Tibial nerve (tissue), 4 donors: Measurements from ENCODE around the gene FADS1. TPM values are rescaled to one million over a fixed set of nuclear protein-coding genes. Genes with fewer than 3 reads are reported as not detected.

Experiments used
- DNase-seq, 2 donors: peaks; one replicate each; pipeline ENCODE4 v3.0.0-alpha.2; 2019; ENCODE audit warnings: low spot score in 2 of 2
- H3K27ac ChIP-seq, 4 donors: fragments of 200-600 bp; sonication (generic) in 3 of 4; one replicate each; pipeline ENCODE4 v1.5.1; 2017 to 2019; ENCODE audit warnings: mild to moderate bottlenecking in 1 of 4
- H3K27me3 ChIP-seq, 2 donors: fragments of 200-600 bp; sonication (generic) in 1 of 2; one replicate each; pipeline versions ENCODE4 v1.5.1 to v1.6.0; 2017 to 2019
- H3K36me3 ChIP-seq, 3 donors: fragments of 200-600 bp; sonication (generic); one replicate each; pipeline ENCODE4 v1.5.1; 2018 to 2019
- H3K4me1 ChIP-seq, 4 donors: fragments of 200-600 bp; sonication (generic) in 3 of 4; one replicate each; pipeline ENCODE4 v1.5.1; 2017 to 2019
- H3K4me3 ChIP-seq, 4 donors: fragments of 200-600 bp; sonication (generic) in 3 of 4; one replicate each; pipeline ENCODE4 v1.5.1; 2017 to 2019; ENCODE audit warnings: mild to moderate bottlenecking in 1 of 4, moderate library complexity in 1 of 4
- H3K9me3 ChIP-seq, 4 donors: fragments of 200-600 bp; sonication (generic) in 3 of 4; one replicate each; pipeline ENCODE4 v1.5.1; 2017 to 2019
- CTCF ChIP-seq, 5 experiments: fragments of 200-600 bp in 3 of 5; fragments of 450-650 bp in 2 of 5; sonication (generic) in 3 of 5; IDR thresholded peaks; one replicate each; pipeline ENCODE4 v1.5.1; 2016 to 2019; ENCODE audit warnings: antibody characterized with exemption in 5 of 5, mild to moderate bottlenecking in 3 of 5, moderate library complexity in 2 of 5
- EP300 ChIP-seq, 2 donors: sonication (generic); formaldehyde crosslinking; IDR thresholded peaks; one replicate each; pipeline ENCODE4 v1.6.1; 2017; ENCODE audit warnings: antibody characterized with exemption in 2 of 2, mild to moderate bottlenecking in 1 of 2
- POLR2A ChIP-seq, 2 donors: fragments of 450-650 bp; IDR thresholded peaks; one replicate each; pipeline ENCODE4 v1.6.1; 2017; ENCODE audit warnings: antibody characterized with exemption in 2 of 2, mild to moderate bottlenecking in 2 of 2, moderate library complexity in 2 of 2
- WGBS, 2 donors: methylation state at CpG; one replicate each; pipeline ENCODE4 v1.1.5; 2018; 5-methylcytosine and 5-hydroxymethylcytosine counted together
- total RNA-seq, 4 donors: library from RNA; depleted of rRNA; stranded (reverse); fragments of >200 nt; gene quantifications; one replicate each; pipeline ENCODE4 v1.1.0, GENCODE V29; 2016

Gene FADS1
- total RNA-seq, 4 donors from 2014 or later, result 33.7 to 61.6 (median 47.0) TPM

DNA sequence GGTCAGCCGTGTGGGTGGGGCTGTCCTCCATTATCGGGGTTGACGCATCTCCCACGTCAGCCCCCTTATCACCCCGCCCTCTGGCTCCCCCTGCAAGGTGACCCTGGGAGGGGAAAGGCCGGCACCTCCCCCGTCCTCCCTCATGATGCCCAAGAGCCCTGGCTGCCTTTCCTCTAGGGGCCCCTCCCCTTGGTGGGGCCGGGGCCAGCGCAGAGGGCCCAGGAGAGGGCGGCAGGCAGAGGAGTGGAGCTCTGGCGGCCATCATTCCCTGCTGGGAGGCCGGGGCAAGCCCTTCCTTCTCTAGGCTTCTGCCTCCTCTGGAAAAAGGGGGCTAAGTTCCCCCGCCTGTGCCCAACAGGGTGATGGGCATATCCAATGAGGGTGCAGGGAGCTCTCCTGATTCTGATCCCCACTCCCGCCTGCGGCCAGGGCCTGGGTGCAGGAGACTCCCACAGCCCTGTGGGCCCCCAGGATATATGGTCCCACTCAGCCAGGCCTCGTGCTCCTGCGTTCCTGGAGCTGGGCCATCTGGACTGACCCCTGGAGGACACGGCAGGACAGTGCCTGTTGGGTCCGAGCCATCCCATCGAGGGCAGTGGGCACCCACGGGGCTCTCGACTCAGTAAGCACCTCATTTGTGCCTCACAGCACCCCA lies 52.1 kb downstream of the FADS1 start:
- Histone ChIP-seq H3K4me1 (peaks cover 0 to 14% (median 0%) of the 10 kb centered on the region in 4 donors), H3K27ac (no peak overlapping the region), H3K4me3 (no peak overlapping the region), H3K36me3 (no peaks in the 10 kb centered on the region), H3K9me3 (no peaks in the 10 kb centered on the region), H3K27me3 (no peaks in the 10 kb centered on the region)
- TF ChIP-seq CTCF (IDR thresholded peaks at IDR 0.05) (no peak), POLR2A (IDR thresholded peaks at IDR 0.05) (no peak), EP300 (IDR thresholded peaks at IDR 0.05) (no peak)
- no peak for DNase-seq
- 33 to 57% methylated on average over 4 to 16 of the region's 22 CpGs for WGBS, 2 donors

DNA sequence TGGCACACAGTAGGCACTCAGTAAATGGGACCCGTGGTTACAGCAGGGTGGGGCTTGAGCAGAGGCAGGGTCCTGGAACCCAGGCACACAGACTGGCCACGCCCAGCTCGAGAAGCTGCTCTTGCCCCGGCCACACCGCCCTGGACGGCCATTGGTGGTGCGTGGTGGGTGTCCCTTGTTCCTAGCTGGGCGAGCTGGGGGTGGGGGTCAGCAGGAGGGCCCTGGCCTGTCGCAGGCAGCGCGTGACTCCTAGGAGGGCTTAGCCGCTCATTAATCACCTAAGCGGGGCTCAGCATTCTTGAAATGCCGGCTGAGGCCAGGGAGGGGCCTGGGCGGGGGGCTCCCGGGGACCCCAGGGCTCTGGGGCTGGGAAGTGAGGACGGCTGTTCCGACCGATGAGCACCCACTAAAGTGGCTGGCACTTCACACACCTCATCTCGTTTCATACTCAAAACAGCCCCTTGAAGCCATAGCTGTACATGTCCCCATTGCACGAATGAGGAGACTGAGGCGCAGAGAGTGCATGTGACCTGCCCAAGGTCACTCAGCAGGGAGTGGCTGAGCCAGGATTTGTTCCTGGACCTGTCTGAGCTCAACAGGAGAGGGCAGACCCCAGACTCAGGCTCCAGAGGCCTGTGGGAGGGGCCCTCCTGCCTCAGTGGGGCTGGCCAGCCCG lies 52.7 kb downstream of the FADS1 start:
- Histone ChIP-seq H3K9me3 (no peaks in the 10 kb centered on the region), H3K4me1 (peaks cover 0 to 7% (median 0%) of the 10 kb centered on the region in 4 donors), H3K27me3 (no peaks in the 10 kb centered on the region), H3K36me3 (no peaks in the 10 kb centered on the region), H3K4me3 (no peak overlapping the region), H3K27ac (no peak overlapping the region)
- WGBS, 2 donors, result 68 to 71% methylated on average over 13 to 14 of the region's 23 CpGs
- no peak for DNase-seq
- no peak for TF ChIP-seq POLR2A (IDR thresholded peaks at IDR 0.05)
- TF ChIP-seq CTCF (IDR thresholded peaks at IDR 0.05), result no peak
- no peak for TF ChIP-seq EP300 (IDR thresholded peaks at IDR 0.05)

DNA sequence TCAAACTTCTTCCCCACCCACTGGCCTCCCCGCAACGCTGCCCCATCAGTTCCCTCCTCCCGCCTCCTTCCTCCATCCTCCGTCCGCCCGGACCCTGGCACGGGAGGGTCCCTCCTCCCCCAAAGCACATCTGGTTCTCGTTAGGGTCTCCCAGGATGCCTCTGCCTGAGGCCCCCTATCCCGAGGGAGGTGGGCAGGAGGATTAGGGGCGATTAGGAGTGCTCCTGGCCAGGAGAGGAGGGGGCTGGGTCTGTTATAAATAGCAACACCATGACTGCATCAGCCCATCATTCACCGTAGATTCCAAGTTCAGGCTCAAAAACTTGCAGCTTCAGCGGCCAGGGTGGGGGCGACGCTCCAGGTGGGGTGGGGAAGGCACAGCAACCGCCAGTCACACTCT lies 54.0 kb downstream of the FADS1 start:
- no peak for DNase-seq
- Histone ChIP-seq H3K27me3 (no peaks in the 10 kb centered on the region), H3K4me3 (no peak overlapping the region), H3K9me3 (no peaks in the 10 kb centered on the region), H3K4me1 (peaks cover 0 to 7% (median 0%) of the 10 kb centered on the region in 4 donors), H3K27ac (no peak overlapping the region), H3K36me3 (no peaks in the 10 kb centered on the region)
- TF ChIP-seq POLR2A (IDR thresholded peaks at IDR 0.05) (no peak), EP300 (IDR thresholded peaks at IDR 0.05) (no peak), CTCF (IDR thresholded peaks at IDR 0.05) (no peak)
- 49 to 57% methylated on average over 15 of the region's 15 CpGs for WGBS, 2 donors

DNA sequence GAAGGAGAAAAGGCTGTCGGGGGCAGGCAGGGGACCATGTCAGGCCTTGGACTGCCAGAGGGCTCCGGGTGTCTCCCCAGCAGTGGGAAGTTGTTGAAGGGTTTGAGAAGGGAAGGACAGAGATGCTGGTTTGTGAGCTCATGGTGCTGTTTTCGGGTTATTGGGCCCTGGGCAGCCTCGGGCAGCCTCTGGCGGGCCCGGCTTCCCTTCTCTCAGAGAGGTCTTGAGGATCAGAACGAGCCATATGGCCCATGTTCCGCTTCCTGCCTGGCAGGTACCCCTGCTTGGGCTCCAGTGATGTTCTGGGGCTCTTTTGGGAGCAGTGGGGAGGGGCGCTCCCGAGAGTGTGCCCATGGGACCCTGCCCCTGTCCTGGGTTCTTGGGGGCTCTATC lies 54.6 kb downstream of the FADS1 start:
- 83% methylated on average over 6 to 10 of the region's 10 CpGs for WGBS, 2 donors
- Histone ChIP-seq H3K9me3 (no peaks in the 10 kb centered on the region), H3K4me3 (no peak overlapping the region), H3K4me1 (peaks cover 0 to 7% (median 0%) of the 10 kb centered on the region in 4 donors), H3K27ac (no peak overlapping the region), H3K27me3 (no peaks in the 10 kb centered on the region), H3K36me3 (no peaks in the 10 kb centered on the region)
- DNase-seq, result no peak
- no peak for TF ChIP-seq EP300 (IDR thresholded peaks at IDR 0.05)
- TF ChIP-seq CTCF (IDR thresholded peaks at IDR 0.05), result no peak
- TF ChIP-seq POLR2A (IDR thresholded peaks at IDR 0.05), result no peak

DNA sequence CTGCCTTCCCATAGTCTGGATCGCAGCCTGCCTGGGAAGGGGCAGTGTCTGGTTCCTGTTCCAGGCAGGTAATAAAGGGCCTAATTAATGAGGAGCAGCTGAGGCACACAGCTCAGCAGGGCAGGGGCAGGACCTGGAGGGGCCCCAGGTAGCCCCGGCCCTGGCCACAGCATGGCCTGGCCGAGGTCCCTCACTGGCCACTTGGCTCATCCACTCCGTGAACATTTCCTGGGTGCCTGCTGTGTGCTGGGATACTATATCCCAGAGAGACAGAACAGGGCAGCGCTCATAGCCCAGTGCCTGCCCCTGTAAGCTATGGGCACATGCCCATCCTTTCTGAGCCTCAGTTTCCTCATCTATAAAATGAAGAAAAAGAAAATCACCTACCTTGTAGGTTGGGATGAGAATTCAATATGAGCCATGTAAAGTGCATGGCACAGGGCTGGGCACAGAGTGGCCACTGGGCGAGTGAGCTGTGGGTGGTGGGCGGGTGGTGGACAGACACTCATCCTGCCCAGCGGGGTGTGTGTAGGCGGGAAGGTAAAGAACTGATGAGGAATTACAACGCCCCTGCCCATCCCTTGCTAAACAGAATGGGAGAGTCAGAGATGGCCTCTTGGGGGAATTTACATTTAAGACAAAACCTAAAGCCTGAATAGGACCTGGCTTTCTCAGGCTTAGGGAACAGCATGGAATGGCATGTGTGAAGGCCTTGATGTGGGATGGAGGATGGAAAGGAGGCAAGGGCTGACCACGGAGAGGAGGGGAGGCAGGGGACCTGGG lies 55.2 kb downstream of the FADS1 start:
- peaks cover 0 to 9% (median 2%) of the 10 kb centered on the region in 4 donors for H3K4me1 ChIP-seq
- WGBS, 2 donors, result 75 to 80% methylated on average over 10 to 11 of the region's 11 CpGs
- H3K27me3 ChIP-seq, result no peaks in the 10 kb centered on the region
- no peak overlapping the region for H3K4me3 ChIP-seq
- H3K27ac ChIP-seq, result no peak overlapping the region
- H3K36me3 ChIP-seq, result no peaks in the 10 kb centered on the region
- DNase-seq, result no peak
- H3K9me3 ChIP-seq, result no peaks in the 10 kb centered on the region
- TF ChIP-seq CTCF (IDR thresholded peaks at IDR 0.05) (no peak), POLR2A (IDR thresholded peaks at IDR 0.05) (no peak), EP300 (IDR thresholded peaks at IDR 0.05) (no peak)
